ENCODE measurements around the gene MAML3.

The MAML3 gene

GRCh38 chr4:139872274-139872673 lies 281.7 kb downstream of the MAML3 start:
- TF ChIP-seq TAF1 (IDR thresholded peaks at IDR 0.05; ENCODE audit: borderline replicate concordance, insufficient read depth, low read length) (no peak), REST (IDR thresholded peaks at IDR 0.05; ENCODE audit: insufficient read depth in 1 of 2, low read depth in 2 of 2, low read length in 2 of 2) (no peak), FOXP2 (optimal IDR thresholded peaks at IDR 0.05; ENCODE audit: borderline replicate concordance, extremely low read depth, extremely low read length, insufficient read depth) (no peak), POLR2AphosphoS5 (IDR thresholded peaks at IDR 0.05; ENCODE audit: low read depth, low read length) (no peak), SIN3A (IDR thresholded peaks at IDR 0.05; ENCODE audit: borderline replicate concordance, insufficient read depth, low read length) (no peak)

GRCh38 chr4:139869810-139870209 lies 284.2 kb downstream of the MAML3 start:
- TF ChIP-seq FOXP2 (optimal IDR thresholded peaks at IDR 0.05; ENCODE audit: borderline replicate concordance, extremely low read depth, extremely low read length, insufficient read depth), result no peak
- no peak for TF ChIP-seq POLR2AphosphoS5 (IDR thresholded peaks at IDR 0.05; ENCODE audit: low read depth, low read length)
- TF ChIP-seq SIN3A (IDR thresholded peaks at IDR 0.05; ENCODE audit: borderline replicate concordance, insufficient read depth, low read length), result no peak
- TF ChIP-seq TAF1 (IDR thresholded peaks at IDR 0.05; ENCODE audit: borderline replicate concordance, insufficient read depth, low read length), result no peak
- TF ChIP-seq REST (IDR thresholded peaks at IDR 0.05; ENCODE audit: insufficient read depth in 1 of 2, low read depth in 2 of 2, low read length in 2 of 2), result no peak

- TF ChIP-seq SIN3A (IDR thresholded peaks at IDR 0.05; ENCODE audit: borderline replicate concordance, insufficient read depth, low read length) (no peak), POLR2AphosphoS5 (IDR thresholded peaks at IDR 0.05; ENCODE audit: low read depth, low read length) (no peak), REST (IDR thresholded peaks at IDR 0.05; ENCODE audit: insufficient read depth in 1 of 2, low read depth in 2 of 2, low read length in 2 of 2) (no peak), TAF1 (IDR thresholded peaks at IDR 0.05; ENCODE audit: borderline replicate concordance, insufficient read depth, low read length) (no peak), FOXP2 (optimal IDR thresholded peaks at IDR 0.05; ENCODE audit: borderline replicate concordance, extremely low read depth, extremely low read length, insufficient read depth) (no peak)
These were observed 287.6 kb downstream of the MAML3 start for GRCh38 chr4:139866276-139866962.

GRCh38 chr4:139865537-139865936 lies 288.4 kb downstream of the MAML3 start:
- TF ChIP-seq POLR2AphosphoS5 (IDR thresholded peaks at IDR 0.05; ENCODE audit: low read depth, low read length), result no peak
- TF ChIP-seq FOXP2 (optimal IDR thresholded peaks at IDR 0.05; ENCODE audit: borderline replicate concordance, extremely low read depth, extremely low read length, insufficient read depth), result no peak
- no peak for TF ChIP-seq SIN3A (IDR thresholded peaks at IDR 0.05; ENCODE audit: borderline replicate concordance, insufficient read depth, low read length)
- TF ChIP-seq TAF1 (IDR thresholded peaks at IDR 0.05; ENCODE audit: borderline replicate concordance, insufficient read depth, low read length), result no peak
- TF ChIP-seq REST (IDR thresholded peaks at IDR 0.05; ENCODE audit: insufficient read depth in 1 of 2, low read depth in 2 of 2, low read length in 2 of 2), result no peak
